Testis (tissue), 3 donors: ENCODE data around the gene STARD9. TPM values are rescaled to one million over a fixed set of nuclear protein-coding genes. Genes with fewer than 3 reads are reported as not detected.

ENCODE experiments used
- DNase-seq: peaks from one replicate; pipeline ENCODE4 v3.0.0-alpha.2; 2019
- H3K27ac ChIP-seq, 2 donors: fragments of 200-600 bp; sonication (generic); one replicate each; pipeline ENCODE4 v1.5.1; 2019
- H3K27me3 ChIP-seq: fragments of 200-600 bp; sonication (generic); one replicate; pipeline ENCODE4 v1.5.1; 2019
- H3K36me3 ChIP-seq: fragments of 200-600 bp; sonication (generic); one replicate; pipeline ENCODE4 v1.5.1; 2017; ENCODE audit warnings: low read depth; ENCODE audit errors: missing control alignments
- H3K4me1 ChIP-seq: fragments of 200-600 bp; sonication (generic); one replicate; pipeline ENCODE4 v1.5.1; 2019
- H3K4me3 ChIP-seq, 2 donors: fragments of 200-600 bp; sonication (generic); one replicate each; pipeline ENCODE4 v1.5.1; 2017 to 2019
- H3K9me3 ChIP-seq: fragments of 200-600 bp; sonication (generic); one replicate; pipeline ENCODE4 v1.5.1; 2017
- POLR2A ChIP-seq: fragments of 450-650 bp; IDR thresholded peaks from one replicate; pipeline ENCODE4 v1.6.1; 2017; ENCODE audit warnings: antibody characterized with exemption, mild to moderate bottlenecking, moderate library complexity
- WGBS, 2 donors: methylation state at CpG; one replicate each; pipeline ENCODE4 v1.1.5; 2018; 5-methylcytosine and 5-hydroxymethylcytosine counted together
- intact Hi-C: fragments of 100-400 bp; cut with DNase I; formaldehyde crosslinking; loops from one replicate; pipeline ENCODE4 v1.15.1; 2023; ENCODE audit warnings: low total_unique reads
- polyA plus RNA-seq: library from polyadenylated mRNA; stranded (reverse); fragments of 350-450 nt; fragmentation: Illumina TruSeq; extraction: RNeasy Lipid Tissue Mini Kit (QIAGEN cat#74804); gene quantifications from one replicate; pipeline ENCODE4 v1.2.3, GENCODE V29; 2014; ENCODE audit warnings: low read depth, low replicate concordance; ENCODE audit not compliant: insufficient read depth
- total RNA-seq, 2 donors: library from RNA; depleted of rRNA; stranded (reverse); fragments of >200 nt; gene quantifications; one replicate each; pipeline ENCODE4 v1.2.3, GENCODE V29; 2016
- TF ChIP-seq, protein P1 (sequence below), 3 experiments: fragments of 450-650 bp in 2 of 3; fragments of 200-600 bp in 1 of 3; sonication (generic) in 1 of 3; IDR thresholded peaks; one replicate each; pipeline ENCODE4 v1.5.1; 2016 to 2019; ENCODE audit warnings: antibody characterized with exemption in 3 of 3, mild to moderate bottlenecking in 2 of 3, moderate library complexity in 1 of 3

Gene STARD9
- total and polyA plus RNA-seq, 3 donors from 2014 or later = 41.1 to 137 (median 132) TPM

GRCh38 chr15:42603978-42604377, 28.6 kb downstream of the STARD9 start:
- Histone ChIP-seq H3K4me1 (peaks cover 23% of the 10 kb centered on the region), H3K9me3 (no peaks in the 10 kb centered on the region), H3K27ac (peak overlapping the region in 1 of 2 donors; percentile 80), H3K36me3 (no peaks in the 10 kb centered on the region), H3K27me3 (no peaks in the 10 kb centered on the region), H3K4me3 (no peak overlapping the region)
- DNase-seq = no peak
- intact Hi-C loops = no loop called here
- 85 to 86% methylated on average over 2 of the region's 2 CpGs for WGBS, 2 donors
- no peak for TF ChIP-seq POLR2A
- TF ChIP-seq, protein P1, sequence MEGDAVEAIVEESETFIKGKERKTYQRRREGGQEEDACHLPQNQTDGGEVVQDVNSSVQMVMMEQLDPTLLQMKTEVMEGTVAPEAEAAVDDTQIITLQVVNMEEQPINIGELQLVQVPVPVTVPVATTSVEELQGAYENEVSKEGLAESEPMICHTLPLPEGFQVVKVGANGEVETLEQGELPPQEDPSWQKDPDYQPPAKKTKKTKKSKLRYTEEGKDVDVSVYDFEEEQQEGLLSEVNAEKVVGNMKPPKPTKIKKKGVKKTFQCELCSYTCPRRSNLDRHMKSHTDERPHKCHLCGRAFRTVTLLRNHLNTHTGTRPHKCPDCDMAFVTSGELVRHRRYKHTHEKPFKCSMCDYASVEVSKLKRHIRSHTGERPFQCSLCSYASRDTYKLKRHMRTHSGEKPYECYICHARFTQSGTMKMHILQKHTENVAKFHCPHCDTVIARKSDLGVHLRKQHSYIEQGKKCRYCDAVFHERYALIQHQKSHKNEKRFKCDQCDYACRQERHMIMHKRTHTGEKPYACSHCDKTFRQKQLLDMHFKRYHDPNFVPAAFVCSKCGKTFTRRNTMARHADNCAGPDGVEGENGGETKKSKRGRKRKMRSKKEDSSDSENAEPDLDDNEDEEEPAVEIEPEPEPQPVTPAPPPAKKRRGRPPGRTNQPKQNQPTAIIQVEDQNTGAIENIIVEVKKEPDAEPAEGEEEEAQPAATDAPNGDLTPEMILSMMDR (IDR thresholded peaks at IDR 0.05) = no peak

DNA sequence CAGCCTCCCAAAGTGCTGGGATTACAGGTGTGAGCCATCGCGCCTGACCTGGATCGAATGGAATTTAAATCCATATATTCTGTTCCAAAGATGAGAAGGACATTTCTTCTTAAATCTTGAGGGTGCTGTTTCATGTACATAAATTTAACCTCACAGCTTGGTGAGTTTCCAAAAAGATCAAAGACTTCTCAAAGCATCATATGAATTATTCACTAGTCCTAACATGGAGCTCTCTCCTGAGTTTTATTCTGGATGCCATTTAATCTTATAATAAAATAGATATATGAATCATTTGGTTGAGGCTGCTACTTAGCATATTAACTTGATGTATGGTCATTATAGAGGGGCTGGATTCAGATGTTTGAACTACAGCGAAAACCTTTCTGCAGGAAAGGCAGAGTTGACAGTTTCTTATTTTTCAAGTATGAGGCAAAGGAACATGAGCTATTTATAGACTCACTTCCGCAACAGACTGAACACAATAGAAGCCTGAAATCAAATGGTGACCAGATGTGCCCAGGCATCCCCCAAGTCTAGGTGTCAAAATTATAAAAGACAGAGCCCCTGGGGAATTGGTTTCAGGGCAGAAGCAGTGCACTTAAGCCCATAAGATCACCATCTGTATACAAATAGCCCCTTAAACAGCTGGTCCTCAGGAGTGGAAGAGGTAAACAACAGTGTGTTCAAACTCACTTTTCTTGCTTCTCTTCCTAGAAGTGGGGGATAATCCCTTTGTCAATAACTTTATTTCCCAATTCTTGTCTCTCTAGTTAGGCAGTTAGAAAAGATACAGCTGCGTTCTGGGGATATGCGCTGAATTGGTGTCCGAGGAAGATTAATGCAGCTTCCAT, 29.7 kb downstream of the STARD9 start:
- H3K9me3 ChIP-seq = no peaks in the 10 kb centered on the region
- H3K4me1 ChIP-seq = peaks cover 23% of the 10 kb centered on the region
- TF ChIP-seq, protein P1 (IDR thresholded peaks at IDR 0.05) = no peak
- TF ChIP-seq POLR2A = no peak
- peak overlapping the region; percentile 61 to 80 for H3K27ac ChIP-seq
- no peak for DNase-seq
- 62 to 69% methylated on average over 8 of the region's 8 CpGs for WGBS, 2 donors
- no peaks in the 10 kb centered on the region for H3K27me3 ChIP-seq
- intact Hi-C loops = no loop called here
- H3K36me3 ChIP-seq = no peaks in the 10 kb centered on the region
- H3K4me3 ChIP-seq = no peak overlapping the region

DNA sequence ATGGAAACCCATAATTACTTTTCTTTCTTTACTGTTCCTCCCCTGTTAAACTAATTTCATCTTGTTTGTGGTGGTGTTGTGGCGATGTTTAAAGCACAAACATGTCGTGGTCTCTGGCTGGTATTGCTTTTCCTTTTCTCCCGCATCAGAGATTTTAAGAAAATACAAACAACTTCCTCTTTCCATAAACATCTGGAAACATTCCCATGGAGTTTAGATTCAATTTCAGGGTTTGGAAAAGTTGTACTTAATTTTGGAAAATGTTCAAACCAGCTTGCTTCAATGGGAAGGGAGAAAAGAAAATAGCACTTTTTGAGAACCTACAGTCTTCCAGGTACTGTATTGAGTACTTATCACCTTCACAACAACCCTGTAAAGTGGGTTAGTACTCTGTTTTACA, 30.4 kb downstream of the STARD9 start:
- no peaks in the 10 kb centered on the region for H3K36me3 ChIP-seq
- TF ChIP-seq, protein P1 (IDR thresholded peaks at IDR 0.05) = no peak
- H3K27me3 ChIP-seq = no peaks in the 10 kb centered on the region
- peak overlapping the region; percentile 61 to 80 for H3K27ac ChIP-seq
- peaks cover 23% of the 10 kb centered on the region for H3K4me1 ChIP-seq
- 72 to 78% methylated on average over 3 of the region's 3 CpGs for WGBS, 2 donors
- no peaks in the 10 kb centered on the region for H3K9me3 ChIP-seq
- intact Hi-C loops = no loop called here
- no peak overlapping the region for H3K4me3 ChIP-seq
- no peak for DNase-seq

- DNase-seq = no peak
- H3K27ac ChIP-seq = no peak overlapping the region
- H3K36me3 ChIP-seq = no peaks in the 10 kb centered on the region
- no peak for TF ChIP-seq POLR2A
- TF ChIP-seq, protein P1 (IDR thresholded peaks at IDR 0.05) = no peak
- H3K4me1 ChIP-seq = peaks cover 22% of the 10 kb centered on the region
- H3K9me3 ChIP-seq = no peaks in the 10 kb centered on the region
- WGBS, 2 donors = 37 to 69% methylated on average over 4 of the region's 4 CpGs
- intact Hi-C loops = no loop called here
- no peak overlapping the region for H3K4me3 ChIP-seq
- no peaks in the 10 kb centered on the region for H3K27me3 ChIP-seq
These were observed 32.7 kb downstream of the STARD9 start for GRCh38 chr15:42608110-42608531.
